ENCODE results near the gene NUP93. TPM values are rescaled to one million over a fixed set of nuclear protein-coding genes. Genes with fewer than 3 reads are reported as not detected.
"Not testable (repeated sequence)": the region's sequence is repeated elsewhere in the genome, so short reads cannot be mapped to it uniquely, and the experiment has no call there.

NUP93 gene
- total RNA-seq, 5 donors from 2014 or later (not counting 1 experiment from before 2014, with no cell fraction given) = 52.6 to 72.4 (median 60.5) TPM

- Histone ChIP-seq H3K4me1 (ENCODE audit: control insufficient read depth in 1 of 2, extremely low read depth in 1 of 2, insufficient read depth in 2 of 2, low read length in 2 of 2) (peaks cover 0 to 2% of the 10 kb centered on the region in 2 experiments), H3K27ac (ENCODE audit: low read length) (no peak overlapping the region), H3K36me3 (ENCODE audit: control insufficient read depth in 2 of 2, extremely low read depth in 1 of 2, insufficient read depth in 1 of 2, low read length in 1 of 2) (peaks cover 0 to 9% of the 10 kb centered on the region in 2 donors), H3K9me3 (no peaks in the 10 kb centered on the region), H3K27me3 (replicated peaks in 1 of 2; ENCODE audit: control insufficient read depth in 2 of 2, extremely low read depth in 1 of 2, insufficient read depth in 2 of 2, low read length in 1 of 2) (no peaks in the 10 kb centered on the region), H3K4me3 (ENCODE audit: control insufficient read depth in 1 of 2, extremely low read depth in 1 of 2, low read length in 1 of 2) (no peak overlapping the region)
- Mint-ChIP-seq H3K36me3 (peaks cover 15% of the 10 kb centered on the region), H3K9me3 (no peaks in the 10 kb centered on the region), H3K4me3 (no peak overlapping the region), H3K27ac (peak overlapping the region in 1 of 2 donors; percentile 45), H3K27me3 (no peaks in the 10 kb centered on the region), H3K4me1 (peaks cover 15 to 24% (median 24%) of the 10 kb centered on the region in 3 donors)
- no CpG with 5 or more reads among the region's 2 CpGs for WGBS (ENCODE audit: insufficient coverage)
- ChIA-PET CTCF (no interaction called here), POLR2A (no interaction called here)
- DNase-seq = no peak
- ATAC-seq (replicated peaks in 1 of 4) = no peak
Measured at GRCh38 chr16:56737539-56737938, 7.6 kb downstream of the NUP93 start.

DNA sequence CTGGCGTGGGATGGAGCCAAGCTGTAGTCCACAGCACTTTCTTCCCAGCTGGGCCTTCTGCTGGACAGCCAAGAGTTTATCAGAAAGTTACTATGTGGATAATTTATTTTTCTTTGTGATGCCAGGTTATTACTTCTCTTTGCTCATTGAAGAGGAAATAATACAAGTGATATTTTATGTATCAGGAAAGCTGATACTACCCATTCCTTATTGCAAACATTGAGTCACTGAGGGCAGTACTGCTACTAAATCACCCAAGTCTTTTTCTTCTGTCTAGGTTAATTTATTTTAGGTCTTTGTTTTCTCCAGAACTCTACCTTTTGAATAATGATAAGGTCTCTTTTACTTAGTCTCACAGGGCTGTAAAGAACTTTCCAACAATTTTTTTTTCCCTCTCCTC is 8.3 kb downstream of the NUP93 start:
- peaks cover 15% of the 10 kb centered on the region for H3K36me3 Mint-ChIP-seq
- no peaks in the 10 kb centered on the region for H3K9me3 ChIP-seq
- no CpG with 5 or more reads among the region's 1 CpG for WGBS (ENCODE audit: insufficient coverage)
- no peak overlapping the region for H3K4me3 ChIP-seq (ENCODE audit: control insufficient read depth in 1 of 2, extremely low read depth in 1 of 2, low read length in 1 of 2)
- H3K27ac Mint-ChIP-seq = no peak overlapping the region
- ATAC-seq (replicated peaks in 1 of 4) = no peak
- no peak overlapping the region for H3K27ac ChIP-seq (ENCODE audit: low read length)
- H3K4me1 ChIP-seq (ENCODE audit: control insufficient read depth in 1 of 2, extremely low read depth in 1 of 2, insufficient read depth in 2 of 2, low read length in 2 of 2) = peaks cover 0 to 2% of the 10 kb centered on the region in 2 experiments
- no peaks in the 10 kb centered on the region for H3K27me3 Mint-ChIP-seq
- DNase-seq = no peak
- CTCF ChIA-PET = no interaction called here
- H3K27me3 ChIP-seq (replicated peaks in 1 of 2; ENCODE audit: control insufficient read depth in 2 of 2, extremely low read depth in 1 of 2, insufficient read depth in 2 of 2, low read length in 1 of 2) = no peaks in the 10 kb centered on the region
- POLR2A ChIA-PET = interaction anchor here in 1 of 2 donors (0.7 kb wide), 1 partner anchor 227 kb away, joined by 10 read pairs; no protein-coding TSS in a partner anchor
- no peaks in the 10 kb centered on the region for H3K9me3 Mint-ChIP-seq
- H3K36me3 ChIP-seq (ENCODE audit: control insufficient read depth in 2 of 2, extremely low read depth in 1 of 2, insufficient read depth in 1 of 2, low read length in 1 of 2) = peaks cover 0 to 9% of the 10 kb centered on the region in 2 donors
- peaks cover 18 to 26% (median 24%) of the 10 kb centered on the region in 3 donors for H3K4me1 Mint-ChIP-seq
- no peak overlapping the region for H3K4me3 Mint-ChIP-seq

DNA sequence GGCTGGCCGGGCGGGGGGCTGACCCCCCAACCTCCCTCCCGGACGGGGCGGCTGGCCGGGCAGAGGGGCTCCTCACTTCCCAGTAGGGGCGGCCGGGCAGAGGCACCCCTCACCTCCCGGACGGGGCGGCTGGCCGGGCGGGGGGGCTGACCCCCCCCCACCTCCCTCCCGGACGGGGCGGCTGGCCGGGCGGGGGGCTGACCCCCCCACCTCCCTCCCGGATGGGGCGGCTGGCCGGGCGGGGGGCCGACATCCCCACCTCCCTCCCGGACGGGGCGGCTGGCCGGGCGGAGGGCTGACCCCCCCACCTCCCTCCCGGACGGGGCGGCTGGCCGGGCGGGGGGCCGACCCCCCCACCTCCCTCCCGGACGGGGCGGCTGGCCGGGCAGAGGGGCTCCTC is 9.4 kb downstream of the NUP93 start:
- H3K9me3 ChIP-seq; POLR2A ChIA-PET; H3K27ac Mint-ChIP-seq; H3K27me3 Mint-ChIP-seq; CTCF ChIA-PET; H3K36me3 ChIP-seq (ENCODE audit: control insufficient read depth in 2 of 2, extremely low read depth in 1 of 2, insufficient read depth in 1 of 2, low read length in 1 of 2); H3K27ac ChIP-seq (ENCODE audit: low read length); H3K4me3 Mint-ChIP-seq; H3K4me1 ChIP-seq (ENCODE audit: control insufficient read depth in 1 of 2, extremely low read depth in 1 of 2, insufficient read depth in 2 of 2, low read length in 2 of 2); H3K27me3 ChIP-seq (replicated peaks in 1 of 2; ENCODE audit: control insufficient read depth in 2 of 2, extremely low read depth in 1 of 2, insufficient read depth in 2 of 2, low read length in 1 of 2); H3K9me3 Mint-ChIP-seq; H3K4me3 ChIP-seq (ENCODE audit: control insufficient read depth in 1 of 2, extremely low read depth in 1 of 2, low read length in 1 of 2); DNase-seq; ATAC-seq (replicated peaks in 1 of 4): not testable (repeated sequence)
- no CpG with 5 or more reads among the region's 38 CpGs for WGBS (ENCODE audit: insufficient coverage)
- H3K36me3 Mint-ChIP-seq = peaks cover 18% of the 10 kb centered on the region
- peaks cover 23 to 32% (median 26%) of the 10 kb centered on the region in 3 donors for H3K4me1 Mint-ChIP-seq

GRCh38 chr16:56741399-56741798 is 11.5 kb downstream of the NUP93 start:
- H3K27ac ChIP-seq (ENCODE audit: low read length) = no peak overlapping the region
- CTCF ChIA-PET = no interaction called here

GRCh38 chr16:56742030-56742984 is 12.4 kb downstream of the NUP93 start:
- ATAC-seq (replicated peaks in 1 of 4) (no peak), DNase-seq (no peak)
- H3K4me1 ChIP-seq (ENCODE audit: control insufficient read depth in 1 of 2, extremely low read depth in 1 of 2, insufficient read depth in 2 of 2, low read length in 2 of 2) = no peaks in the 10 kb centered on the region
- Mint-ChIP-seq H3K36me3 (peaks cover 13% of the 10 kb centered on the region), H3K9me3 (no peaks in the 10 kb centered on the region), H3K27me3 (no peaks in the 10 kb centered on the region), H3K27ac (no peak overlapping the region), H3K4me3 (no peak overlapping the region), H3K4me1 (peaks cover 29 to 37% (median 30%) of the 10 kb centered on the region in 3 donors)
- ChIA-PET CTCF (no interaction called here), POLR2A (no interaction called here)
- no peak overlapping the region for H3K4me3 ChIP-seq (ENCODE audit: control insufficient read depth in 1 of 2, extremely low read depth in 1 of 2, low read length in 1 of 2)
- WGBS (ENCODE audit: insufficient coverage) = no CpG with 5 or more reads among the region's 5 CpGs
- peaks cover 0 to 6% of the 10 kb centered on the region in 2 donors for H3K36me3 ChIP-seq (ENCODE audit: control insufficient read depth in 2 of 2, extremely low read depth in 1 of 2, insufficient read depth in 1 of 2, low read length in 1 of 2)
- no peaks in the 10 kb centered on the region for H3K27me3 ChIP-seq (replicated peaks in 1 of 2; ENCODE audit: control insufficient read depth in 2 of 2, extremely low read depth in 1 of 2, insufficient read depth in 2 of 2, low read length in 1 of 2)
- H3K9me3 ChIP-seq = no peaks in the 10 kb centered on the region
- no peak overlapping the region for H3K27ac ChIP-seq (ENCODE audit: low read length)

More at GRCh38 chr16:56741399-56741798, 11.5 kb downstream of the NUP93 start:
- no CpG with 5 or more reads among the region's 2 CpGs for WGBS (ENCODE audit: insufficient coverage)
- H3K4me3 Mint-ChIP-seq = no peak overlapping the region
- POLR2A ChIA-PET = no interaction called here
- H3K9me3 Mint-ChIP-seq = no peaks in the 10 kb centered on the region
- H3K36me3 ChIP-seq (ENCODE audit: control insufficient read depth in 2 of 2, extremely low read depth in 1 of 2, insufficient read depth in 1 of 2, low read length in 1 of 2) = peaks cover 0 to 6% of the 10 kb centered on the region in 2 donors
- H3K4me1 ChIP-seq (ENCODE audit: control insufficient read depth in 1 of 2, extremely low read depth in 1 of 2, insufficient read depth in 2 of 2, low read length in 2 of 2) = no peaks in the 10 kb centered on the region
- H3K27me3 ChIP-seq (replicated peaks in 1 of 2; ENCODE audit: control insufficient read depth in 2 of 2, extremely low read depth in 1 of 2, insufficient read depth in 2 of 2, low read length in 1 of 2) = no peaks in the 10 kb centered on the region
- DNase-seq (no peak), ATAC-seq (replicated peaks in 1 of 4) (no peak)
- no peak overlapping the region for H3K27ac Mint-ChIP-seq
- no peaks in the 10 kb centered on the region for H3K9me3 ChIP-seq
- H3K4me1 Mint-ChIP-seq = peaks cover 31 to 38% (median 32%) of the 10 kb centered on the region in 3 donors
- no peak overlapping the region for H3K4me3 ChIP-seq (ENCODE audit: control insufficient read depth in 1 of 2, extremely low read depth in 1 of 2, low read length in 1 of 2)
- H3K36me3 Mint-ChIP-seq = peaks cover 17% of the 10 kb centered on the region
- H3K27me3 Mint-ChIP-seq = no peaks in the 10 kb centered on the region

GRCh38 chr16:56743840-56744239 is 13.9 kb downstream of the NUP93 start:
- Histone ChIP-seq H3K9me3 (no peaks in the 10 kb centered on the region), H3K4me3 (ENCODE audit: control insufficient read depth in 1 of 2, extremely low read depth in 1 of 2, low read length in 1 of 2) (no peak overlapping the region), H3K27me3 (replicated peaks in 1 of 2; ENCODE audit: control insufficient read depth in 2 of 2, extremely low read depth in 1 of 2, insufficient read depth in 2 of 2, low read length in 1 of 2) (no peaks in the 10 kb centered on the region), H3K27ac (ENCODE audit: low read length) (no peak overlapping the region), H3K4me1 (ENCODE audit: control insufficient read depth in 1 of 2, extremely low read depth in 1 of 2, insufficient read depth in 2 of 2, low read length in 2 of 2) (no peaks in the 10 kb centered on the region), H3K36me3 (ENCODE audit: control insufficient read depth in 2 of 2, extremely low read depth in 1 of 2, insufficient read depth in 1 of 2, low read length in 1 of 2) (peaks cover 3 to 5% of the 10 kb centered on the region in 2 donors)
- Mint-ChIP-seq H3K27me3 (no peaks in the 10 kb centered on the region), H3K4me3 (no peak overlapping the region), H3K9me3 (no peaks in the 10 kb centered on the region), H3K36me3 (peaks cover 16% of the 10 kb centered on the region), H3K4me1 (peaks cover 23 to 40% (median 31%) of the 10 kb centered on the region in 3 donors), H3K27ac (no peak overlapping the region)
- WGBS (ENCODE audit: insufficient coverage) = 94% methylated on average over 4 of the region's 4 CpGs
- DNase-seq (no peak), ATAC-seq (replicated peaks in 1 of 4) (no peak)
- CTCF ChIA-PET = no interaction called here
- POLR2A ChIA-PET = no interaction called here

All from T-cell (primary cell).